AG08395 (cell line): ENCODE data around the gene WDR53.
"Not testable (repeated sequence)": the region's sequence is repeated elsewhere in the genome, so short reads cannot be mapped to it uniquely, and the experiment has no call there.

Source experiments
- DNase-seq: peaks from one replicate; pipeline ENCODE4 v3.0.0; 2012; ENCODE audit warnings: mixed read lengths, low spot score

The WDR53 gene

DNA sequence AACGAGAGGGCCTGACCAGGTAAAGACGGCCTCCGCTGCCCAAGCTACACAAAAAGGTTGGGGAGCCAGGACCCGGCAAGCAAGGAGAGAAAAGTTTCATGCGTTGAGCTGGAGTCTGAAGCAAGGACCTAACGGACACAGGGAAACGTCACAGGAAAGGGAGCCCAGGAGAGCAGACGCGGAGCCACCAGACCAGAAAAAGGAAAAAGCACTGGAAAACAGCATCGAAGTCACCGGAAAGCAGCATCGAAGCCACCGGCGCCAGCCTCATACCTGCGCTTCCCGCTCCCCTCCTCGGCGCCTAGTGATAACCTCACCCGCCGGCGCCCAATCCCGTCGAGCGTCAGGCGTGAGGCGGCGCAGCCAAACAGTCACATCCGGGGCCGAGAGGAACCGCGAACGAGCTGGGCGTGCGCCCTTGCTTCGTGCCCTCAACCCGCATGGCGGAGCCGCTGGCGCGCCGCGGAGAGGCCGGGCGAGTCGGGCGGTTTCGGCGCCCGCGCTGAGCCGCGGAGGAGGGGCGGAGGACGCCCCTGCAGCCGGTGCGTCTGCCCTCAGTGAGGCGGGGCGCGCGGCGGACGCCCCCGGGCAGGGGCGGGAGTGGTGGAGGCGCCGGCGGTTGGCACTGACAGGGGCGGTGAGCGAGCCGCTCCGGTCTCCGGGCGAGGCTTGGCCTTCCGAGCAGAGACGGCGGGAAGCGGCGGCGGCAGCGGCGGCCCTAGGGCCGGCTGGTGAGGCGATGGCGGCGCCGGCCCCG, at the start of gene WDR53, which contains the start of gene FBXO45:
TSS of gene WDR53 (minus strand) at position 309 of the 757 bp plus-strand sequence. CDS start 7,079 bp downstream, outside the sequence.
TSS of gene FBXO45 (plus strand) at position 415 of the 757 bp plus-strand sequence. CDS start at position 740, 325 bp downstream.
- DNase-seq, result peak; percentile 97

DNA sequence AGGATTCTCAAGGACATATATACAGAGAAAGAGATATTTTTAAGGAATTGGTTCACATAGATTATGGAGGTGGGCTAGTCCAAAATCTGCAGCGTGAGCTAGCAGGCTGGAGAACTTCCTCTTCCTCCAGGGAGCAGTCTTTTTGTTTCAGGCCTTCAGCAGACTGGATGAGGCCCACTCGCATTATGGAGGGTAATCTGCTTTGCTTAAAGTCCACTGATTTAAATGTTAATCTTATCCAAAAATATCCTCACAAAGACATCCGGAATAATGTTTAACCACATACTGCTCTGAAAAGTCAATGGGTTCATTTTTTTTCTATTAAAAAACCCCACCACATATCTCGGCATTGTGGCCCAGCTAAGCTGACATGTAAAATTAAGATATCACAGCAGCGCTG, 48.9 kb upstream of the WDR53 start:
- no peak for DNase-seq

GRCh38 chr3:196615234-196615633, 46.9 kb upstream of the WDR53 start:
- DNase-seq, result not testable (repeated sequence)

DNA sequence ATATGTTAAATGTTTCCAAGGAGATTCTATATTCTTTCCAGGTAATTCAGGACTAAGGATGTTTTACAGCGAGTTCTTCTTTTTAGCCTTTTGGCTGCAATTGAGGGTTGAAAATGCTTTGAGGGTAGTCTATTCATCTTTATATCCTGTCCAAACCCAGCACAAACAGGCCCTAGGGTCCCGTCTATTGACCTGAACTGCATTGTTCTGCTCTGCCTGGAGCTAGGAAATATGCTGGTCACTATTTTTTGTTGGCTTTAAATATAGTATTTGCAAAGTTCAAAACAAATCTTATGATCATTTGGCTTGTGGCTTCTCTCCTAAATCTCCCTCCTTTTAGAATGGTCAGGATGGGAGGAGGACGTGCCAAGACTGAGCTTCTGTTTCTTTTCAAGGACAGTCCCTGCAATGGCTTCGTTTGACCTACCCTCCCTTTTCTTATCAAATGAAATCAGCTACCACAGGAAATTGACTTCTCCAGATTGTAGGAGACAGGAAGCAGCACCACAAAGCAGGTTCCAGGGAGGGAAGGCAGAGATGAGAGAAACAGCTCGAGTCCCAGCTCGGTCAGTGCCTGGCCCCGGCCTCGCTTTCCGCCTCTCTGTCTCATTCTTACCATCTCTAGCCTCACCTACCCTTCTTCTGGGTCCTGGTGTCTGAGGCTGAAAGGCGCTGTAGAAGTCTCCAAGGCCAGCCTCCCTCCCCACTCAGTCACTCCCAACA, 43.6 kb upstream of the WDR53 start:
- no peak for DNase-seq

GRCh38 chr3:196609805-196610515, 41.6 kb upstream of the WDR53 start:
- no peak for DNase-seq

- peak; percentile 93 for DNase-seq
These were observed 41.0 kb upstream of the WDR53 start for GRCh38 chr3:196609343-196609775.

GRCh38 chr3:196608693-196609092, 40.3 kb upstream of the WDR53 start:
- DNase-seq, result no peak

GRCh38 chr3:196604548-196604947, 36.2 kb upstream of the WDR53 start:
- no peak for DNase-seq

DNA sequence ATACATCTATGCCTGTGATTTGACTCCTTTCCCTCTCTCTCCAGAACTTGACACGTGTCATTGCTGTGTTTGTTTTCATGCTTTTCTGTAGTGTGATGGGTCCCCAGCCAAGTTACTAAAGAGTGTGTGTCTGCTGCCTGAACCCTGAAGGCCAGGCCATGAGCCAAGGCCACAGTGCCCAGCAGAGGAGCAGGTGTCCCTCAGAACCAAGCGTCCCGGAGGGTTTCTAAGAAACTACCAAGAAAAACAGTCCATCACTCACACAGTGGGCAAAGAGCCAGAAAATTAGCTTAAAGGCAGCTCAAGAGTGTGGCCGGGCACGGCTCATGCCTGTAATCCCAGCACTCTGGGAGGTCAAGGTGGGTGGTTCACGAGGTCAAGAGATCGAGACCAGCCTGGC, 35.3 kb upstream of the WDR53 start:
- no peak for DNase-seq

DNA sequence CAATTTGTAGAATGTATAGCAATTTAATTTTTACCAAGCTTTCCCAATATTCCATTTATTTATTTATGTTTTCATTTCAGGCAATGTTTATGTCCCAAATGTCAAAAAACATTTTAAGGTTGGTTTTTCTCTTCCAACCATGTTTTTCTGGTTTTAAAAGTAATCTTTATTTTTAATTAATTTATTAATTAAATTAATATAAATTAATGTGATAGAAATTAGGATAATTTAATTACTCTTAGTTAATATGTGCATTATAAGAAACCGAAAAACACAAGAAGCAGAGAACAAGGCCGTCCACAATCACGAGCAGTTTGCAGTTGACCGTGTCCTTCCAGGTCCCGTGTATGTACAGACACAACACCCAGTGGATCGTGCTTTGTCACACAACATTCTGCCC, 34.3 kb upstream of the WDR53 start:
- no peak for DNase-seq

DNA sequence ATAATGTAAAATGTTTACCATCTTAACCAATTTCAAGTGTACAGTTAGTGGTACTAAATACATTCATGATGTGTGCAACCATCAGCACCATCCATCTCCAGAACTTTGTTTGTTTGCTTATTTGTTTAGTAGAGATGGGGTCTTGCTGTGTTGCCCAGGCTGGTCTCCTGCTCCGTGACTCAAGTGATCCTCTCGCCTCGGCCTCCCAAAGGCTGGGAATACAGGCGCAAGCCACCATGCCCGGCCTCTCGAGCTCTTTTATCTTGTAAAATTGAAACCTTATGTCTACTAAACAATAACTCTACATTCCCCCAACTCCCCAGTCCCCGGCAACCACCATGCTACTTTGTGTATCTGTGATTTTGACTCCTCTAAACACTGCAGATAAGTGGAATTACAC, 32.0 kb upstream of the WDR53 start:
- no peak for DNase-seq

DNA sequence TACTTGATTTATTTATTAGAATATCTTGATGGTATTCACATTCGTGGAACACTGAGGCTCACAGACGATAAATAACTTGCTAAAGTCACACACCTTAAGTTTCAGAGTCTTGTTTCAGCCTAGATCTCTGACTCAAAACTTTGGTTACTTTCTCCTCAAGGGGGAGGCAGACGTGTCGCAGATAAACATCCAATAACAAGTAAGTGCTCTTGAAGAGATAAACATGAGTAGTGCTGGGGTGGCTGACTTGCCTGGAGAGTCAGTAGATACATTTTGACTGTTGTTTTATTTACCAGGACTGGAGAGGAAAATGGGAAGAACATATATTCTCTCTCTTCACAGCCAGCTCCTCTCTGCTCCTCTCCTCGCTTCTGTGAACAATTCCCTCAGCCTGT, 31.4 kb upstream of the WDR53 start:
- no peak for DNase-seq

GRCh38 chr3:196597971-196598733, 29.8 kb upstream of the WDR53 start:
- not testable (repeated sequence) for DNase-seq

DNA sequence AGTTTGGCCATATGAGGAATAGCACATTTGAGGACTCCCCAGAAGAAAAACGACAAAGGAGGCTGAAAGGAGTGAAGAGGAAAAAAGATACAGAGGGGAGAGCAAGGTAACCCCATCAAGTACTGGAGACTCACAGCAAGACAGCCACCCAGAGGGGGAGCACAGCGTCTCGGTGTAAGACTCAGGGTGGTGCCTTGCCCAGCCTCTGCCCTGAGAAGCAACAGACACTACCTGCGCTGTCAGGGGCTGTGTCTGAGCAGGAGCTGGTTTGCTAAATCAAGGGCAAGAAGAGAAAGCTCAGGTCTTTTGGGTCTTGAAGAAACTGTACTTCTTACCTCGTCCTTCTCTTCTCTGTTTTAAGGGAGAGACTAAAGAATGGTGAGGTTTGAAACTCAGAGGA, 28.0 kb upstream of the WDR53 start:
- DNase-seq, result no peak

- DNase-seq, result no peak
These were observed 21.9 kb upstream of the WDR53 start for GRCh38 chr3:196590279-196590678.

DNA sequence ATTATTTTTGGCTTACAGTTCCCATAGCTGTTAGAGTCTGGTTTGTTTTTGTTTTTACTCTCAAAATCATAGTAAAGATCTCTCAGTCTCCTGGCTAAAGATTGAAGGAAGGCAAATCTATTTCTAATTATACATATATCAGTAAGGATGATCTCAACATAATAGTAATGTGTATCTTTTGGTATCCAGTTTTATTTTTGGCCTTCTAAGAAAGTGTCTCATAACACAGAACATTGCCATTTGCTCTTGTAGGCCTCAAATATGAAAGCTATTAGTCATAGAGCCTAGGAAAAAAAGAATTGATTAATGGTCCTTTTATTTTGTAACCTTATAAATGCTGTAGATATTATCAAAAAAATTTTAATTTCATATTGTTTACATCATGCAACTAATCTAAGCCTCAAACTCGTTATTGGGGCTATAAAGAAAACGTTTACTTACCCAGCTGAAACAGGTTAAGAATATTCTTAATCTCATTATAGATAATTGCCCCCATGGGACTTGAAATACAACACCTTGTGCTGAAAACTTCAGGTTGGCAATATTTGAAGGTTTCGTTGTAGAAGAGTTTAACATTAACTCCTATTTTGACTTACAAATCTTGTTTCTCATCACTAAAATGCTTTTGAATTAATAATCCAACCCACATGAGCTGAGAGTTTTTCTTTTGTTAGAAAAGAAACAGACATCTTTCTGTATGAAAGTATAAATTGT, 16.8 kb upstream of the WDR53 start:
- DNase-seq, result no peak

DNA sequence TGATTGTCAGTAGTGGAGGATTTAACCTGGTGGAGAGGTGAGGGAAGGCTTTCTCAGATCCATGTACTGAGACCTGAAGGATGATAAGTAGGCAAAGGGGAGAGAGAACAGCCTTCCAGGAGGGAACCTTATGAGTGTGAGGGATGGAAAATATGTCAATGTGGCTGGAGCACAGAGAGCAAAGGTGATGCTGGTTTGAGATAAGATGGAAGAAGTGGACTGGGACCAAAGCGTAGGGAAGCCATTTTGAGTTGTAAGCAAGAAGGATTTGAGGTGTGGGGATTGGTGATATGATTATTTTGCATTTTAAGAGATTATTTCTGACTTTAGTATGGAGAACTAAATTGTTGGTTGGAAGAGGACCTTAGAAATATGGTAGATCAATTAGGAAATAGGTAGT, 4.0 kb upstream of the WDR53 start:
- DNase-seq, result no peak

- not testable (repeated sequence) for DNase-seq
These were observed 2.0 kb upstream of the WDR53 start for GRCh38 chr3:196570332-196570731.

- peak; percentile 25 for DNase-seq
These were observed 706 bp upstream of the WDR53 start for GRCh38 chr3:196569003-196569516.

- no peak for DNase-seq
These were observed 4.6 kb downstream of the WDR53 start for GRCh38 chr3:196563721-196564225.

DNA sequence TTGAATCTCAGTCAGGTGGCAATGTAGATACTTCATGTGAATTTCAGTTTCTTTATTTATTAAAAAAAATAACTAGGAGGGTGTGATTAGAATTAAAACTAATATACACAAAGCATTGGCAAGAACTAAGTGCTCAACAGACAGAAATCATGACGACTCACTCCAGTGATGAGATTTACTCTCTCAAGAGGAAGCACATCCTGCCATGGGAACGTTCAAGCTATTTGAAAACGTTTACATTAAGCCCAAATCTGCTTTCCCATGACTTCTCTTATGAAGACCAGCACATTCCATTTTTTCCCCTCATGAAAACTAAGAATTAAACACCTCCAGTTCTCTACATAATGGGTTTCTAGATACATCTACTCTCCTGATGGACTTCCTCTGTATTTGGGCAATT, 8.5 kb downstream of the WDR53 start:
- DNase-seq, result no peak
